22Rv1 (cell line): ENCODE measurements around the gene OTX2.

Experiments
- CTCF ChIP-seq: fragments of 450-650 bp; IDR thresholded peaks from 2 replicates; pipeline ENCODE4 v1.5.1; 2017; ENCODE audit warnings: mild to moderate bottlenecking
- ZFX ChIP-seq: fragments of 450-650 bp; IDR thresholded peaks from 2 replicates; pipeline ENCODE4 v1.6.1; 2017; ENCODE audit warnings: antibody characterized with exemption, borderline replicate concordance

GRCh38 chr14:56812364-56813141 is 2.3 kb upstream of the OTX2 start:
- no peak for TF ChIP-seq CTCF
- TF ChIP-seq ZFX, result no peak
